ENCODE results near the gene SAPCD2. TPM values are rescaled to one million over a fixed set of nuclear protein-coding genes. Genes with fewer than 3 reads are reported as not detected.

SAPCD2 gene
- total and polyA plus RNA-seq, 9 of the 15 experiments (the other 6 are each of a cell fraction or from before 2014, with no cell fraction given) = 3.4 to 91.8 (median 18.8) TPM

- TF ChIP-seq MYBL2 (IDR thresholded peaks at IDR 0.05; ENCODE audit: low read depth) (peak; percentile 79), MYBL2 (CRISPR knock-in tag; IDR thresholded peaks at IDR 0.05; ENCODE audit: borderline replicate concordance) (no peak), ZBTB7A (IDR thresholded peaks at IDR 0.05; ENCODE audit: borderline replicate concordance, control insufficient read depth, low read depth, low read length) (peak; percentile 39; the same call in 1 of the 2 replicates), ETV1 (tag; conservative IDR thresholded peaks at IDR 0.05; ENCODE audit: low read depth) (0 out of 2 replicates have a peak, but pooled peaks have one; percentile 42), YY1 (IDR thresholded peaks at IDR 0.05; ENCODE audit: borderline replicate concordance in 1 of 3, control insufficient read depth in 1 of 3, extremely low read depth in 1 of 3, insufficient read depth in 3 of 3, insufficient read length in 1 of 3, insufficient replicate concordance in 2 of 3, low read depth in 1 of 3, low read length in 2 of 3) (peak in 2 of 3 experiments; percentile 16 to 55), MAZ (CRISPR knock-in tag; conservative IDR thresholded peaks at IDR 0.05 in 1 of 2, IDR thresholded peaks at IDR 0.05 in 1 of 2) (0 out of 4 replicates have a peak, but pooled peaks of 1 of the 2 experiments have one; percentile 8), FOS (IDR thresholded peaks at IDR 0.05; ENCODE audit: extremely low read depth, insufficient read length) (peak; percentile 77), ZNF561 (CRISPR knock-in tag; conservative IDR thresholded peaks at IDR 0.05) (no peak), ZC3H4 (CRISPR knock-in tag; IDR thresholded peaks at IDR 0.05; ENCODE audit: borderline replicate concordance) (no peak), FOSL1 (tag; conservative IDR thresholded peaks at IDR 0.05) (peak; percentile 34), CBX3 (IDR thresholded peaks at IDR 0.05; ENCODE audit: borderline replicate concordance in 1 of 2, low read length in 2 of 2) (no peak)
- TF ChIP-seq, protein P1, sequence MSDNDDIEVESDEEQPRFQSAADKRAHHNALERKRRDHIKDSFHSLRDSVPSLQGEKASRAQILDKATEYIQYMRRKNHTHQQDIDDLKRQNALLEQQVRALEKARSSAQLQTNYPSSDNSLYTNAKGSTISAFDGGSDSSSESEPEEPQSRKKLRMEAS (CRISPR knock-in tag; IDR thresholded peaks at IDR 0.05) = peak; percentile 87
- TF ChIP-seq, protein P2, sequence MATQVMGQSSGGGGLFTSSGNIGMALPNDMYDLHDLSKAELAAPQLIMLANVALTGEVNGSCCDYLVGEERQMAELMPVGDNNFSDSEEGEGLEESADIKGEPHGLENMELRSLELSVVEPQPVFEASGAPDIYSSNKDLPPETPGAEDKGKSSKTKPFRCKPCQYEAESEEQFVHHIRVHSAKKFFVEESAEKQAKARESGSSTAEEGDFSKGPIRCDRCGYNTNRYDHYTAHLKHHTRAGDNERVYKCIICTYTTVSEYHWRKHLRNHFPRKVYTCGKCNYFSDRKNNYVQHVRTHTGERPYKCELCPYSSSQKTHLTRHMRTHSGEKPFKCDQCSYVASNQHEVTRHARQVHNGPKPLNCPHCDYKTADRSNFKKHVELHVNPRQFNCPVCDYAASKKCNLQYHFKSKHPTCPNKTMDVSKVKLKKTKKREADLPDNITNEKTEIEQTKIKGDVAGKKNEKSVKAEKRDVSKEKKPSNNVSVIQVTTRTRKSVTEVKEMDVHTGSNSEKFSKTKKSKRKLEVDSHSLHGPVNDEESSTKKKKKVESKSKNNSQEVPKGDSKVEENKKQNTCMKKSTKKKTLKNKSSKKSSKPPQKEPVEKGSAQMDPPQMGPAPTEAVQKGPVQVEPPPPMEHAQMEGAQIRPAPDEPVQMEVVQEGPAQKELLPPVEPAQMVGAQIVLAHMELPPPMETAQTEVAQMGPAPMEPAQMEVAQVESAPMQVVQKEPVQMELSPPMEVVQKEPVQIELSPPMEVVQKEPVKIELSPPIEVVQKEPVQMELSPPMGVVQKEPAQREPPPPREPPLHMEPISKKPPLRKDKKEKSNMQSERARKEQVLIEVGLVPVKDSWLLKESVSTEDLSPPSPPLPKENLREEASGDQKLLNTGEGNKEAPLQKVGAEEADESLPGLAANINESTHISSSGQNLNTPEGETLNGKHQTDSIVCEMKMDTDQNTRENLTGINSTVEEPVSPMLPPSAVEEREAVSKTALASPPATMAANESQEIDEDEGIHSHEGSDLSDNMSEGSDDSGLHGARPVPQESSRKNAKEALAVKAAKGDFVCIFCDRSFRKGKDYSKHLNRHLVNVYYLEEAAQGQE (IDR thresholded peaks at IDR 0.05; ENCODE audit: borderline replicate concordance) = peak; percentile 96
- TF ChIP-seq, protein P2 (CRISPR knock-in tag; IDR thresholded peaks at IDR 0.05; ENCODE audit: low read depth) = no peak
- TF ChIP-seq, protein P3, sequence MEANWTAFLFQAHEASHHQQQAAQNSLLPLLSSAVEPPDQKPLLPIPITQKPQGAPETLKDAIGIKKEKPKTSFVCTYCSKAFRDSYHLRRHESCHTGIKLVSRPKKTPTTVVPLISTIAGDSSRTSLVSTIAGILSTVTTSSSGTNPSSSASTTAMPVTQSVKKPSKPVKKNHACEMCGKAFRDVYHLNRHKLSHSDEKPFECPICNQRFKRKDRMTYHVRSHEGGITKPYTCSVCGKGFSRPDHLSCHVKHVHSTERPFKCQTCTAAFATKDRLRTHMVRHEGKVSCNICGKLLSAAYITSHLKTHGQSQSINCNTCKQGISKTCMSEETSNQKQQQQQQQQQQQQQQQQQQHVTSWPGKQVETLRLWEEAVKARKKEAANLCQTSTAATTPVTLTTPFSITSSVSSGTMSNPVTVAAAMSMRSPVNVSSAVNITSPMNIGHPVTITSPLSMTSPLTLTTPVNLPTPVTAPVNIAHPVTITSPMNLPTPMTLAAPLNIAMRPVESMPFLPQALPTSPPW (CRISPR knock-in tag; IDR thresholded peaks at IDR 0.05) = peak; percentile 84
Measured at GRCh38 chr9:137070201-137070905, at the start of gene SAPCD2 (continued).

All from K562 (cell line).